Fibroblast of mammary gland (primary cell): ENCODE measurements around the gene ATP5F1E.
A peak's percentile ranks its signal among the peaks of the same experiment; 100 is the strongest.

Experiments
- DNase-seq: peaks from one replicate; pipeline ENCODE4 v3.0.0-alpha.2; 2010; ENCODE audit warnings: low read depth
- H3K4me3 ChIP-seq: 2 replicates; pipeline ENCODE4 v1.5.1; 2011; ENCODE audit warnings: low read depth, mild to moderate bottlenecking, low read length, moderate library complexity; ENCODE audit not compliant: control insufficient read depth
- TF ChIP-seq, protein P1 (sequence below): conservative IDR thresholded peaks from 2 replicates; pipeline ENCODE4 v1.5.1; 2011; ENCODE audit warnings: low read depth, low read length, inconsistent platforms; ENCODE audit not compliant: control insufficient read depth, insufficient read depth

The ATP5F1E gene

DNA sequence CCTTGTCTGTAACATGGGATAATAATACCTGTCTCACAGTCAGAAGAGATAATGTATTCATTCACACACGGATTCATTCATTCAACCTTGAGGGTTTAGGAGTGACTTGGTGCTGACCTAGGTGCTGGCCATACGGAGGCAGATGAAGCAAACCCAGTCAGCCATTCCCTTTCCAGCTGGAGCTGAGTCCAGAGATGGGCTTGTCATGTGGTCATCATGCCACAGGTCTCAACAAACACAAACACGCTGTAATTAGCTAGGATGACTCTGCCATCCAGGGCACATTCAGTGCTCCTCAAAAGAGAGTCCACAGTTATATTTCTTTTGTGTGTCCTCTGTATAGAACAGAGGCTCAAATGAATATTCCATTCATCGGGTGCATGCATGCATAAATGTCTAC is 29.9 kb upstream of the ATP5F1E start:
- no peak overlapping the region for H3K4me3 ChIP-seq
- TF ChIP-seq, protein P1, sequence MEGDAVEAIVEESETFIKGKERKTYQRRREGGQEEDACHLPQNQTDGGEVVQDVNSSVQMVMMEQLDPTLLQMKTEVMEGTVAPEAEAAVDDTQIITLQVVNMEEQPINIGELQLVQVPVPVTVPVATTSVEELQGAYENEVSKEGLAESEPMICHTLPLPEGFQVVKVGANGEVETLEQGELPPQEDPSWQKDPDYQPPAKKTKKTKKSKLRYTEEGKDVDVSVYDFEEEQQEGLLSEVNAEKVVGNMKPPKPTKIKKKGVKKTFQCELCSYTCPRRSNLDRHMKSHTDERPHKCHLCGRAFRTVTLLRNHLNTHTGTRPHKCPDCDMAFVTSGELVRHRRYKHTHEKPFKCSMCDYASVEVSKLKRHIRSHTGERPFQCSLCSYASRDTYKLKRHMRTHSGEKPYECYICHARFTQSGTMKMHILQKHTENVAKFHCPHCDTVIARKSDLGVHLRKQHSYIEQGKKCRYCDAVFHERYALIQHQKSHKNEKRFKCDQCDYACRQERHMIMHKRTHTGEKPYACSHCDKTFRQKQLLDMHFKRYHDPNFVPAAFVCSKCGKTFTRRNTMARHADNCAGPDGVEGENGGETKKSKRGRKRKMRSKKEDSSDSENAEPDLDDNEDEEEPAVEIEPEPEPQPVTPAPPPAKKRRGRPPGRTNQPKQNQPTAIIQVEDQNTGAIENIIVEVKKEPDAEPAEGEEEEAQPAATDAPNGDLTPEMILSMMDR: no peak
- DNase-seq: no peak

DNA sequence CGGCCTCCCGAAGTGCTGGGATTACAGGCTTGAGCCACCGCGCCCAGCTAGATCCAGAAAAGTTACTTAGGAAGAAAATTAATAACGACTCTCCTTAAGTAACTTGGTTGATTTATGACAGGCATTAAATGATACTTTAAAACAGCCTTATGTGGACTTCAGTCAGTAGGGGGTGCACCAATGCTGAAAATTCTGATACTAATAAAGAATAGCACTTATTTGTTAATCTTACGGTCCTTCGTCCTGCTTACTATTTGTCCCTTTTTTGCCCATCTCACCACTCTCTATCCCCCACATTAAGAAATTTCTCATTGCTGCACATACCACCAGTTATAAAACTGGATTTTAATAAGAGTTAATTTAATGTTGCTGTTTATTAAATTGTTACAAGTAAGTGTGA is 23.2 kb upstream of the ATP5F1E start:
- DNase-seq: peak; percentile 40
- TF ChIP-seq, protein P1: peak; percentile 43

DNA sequence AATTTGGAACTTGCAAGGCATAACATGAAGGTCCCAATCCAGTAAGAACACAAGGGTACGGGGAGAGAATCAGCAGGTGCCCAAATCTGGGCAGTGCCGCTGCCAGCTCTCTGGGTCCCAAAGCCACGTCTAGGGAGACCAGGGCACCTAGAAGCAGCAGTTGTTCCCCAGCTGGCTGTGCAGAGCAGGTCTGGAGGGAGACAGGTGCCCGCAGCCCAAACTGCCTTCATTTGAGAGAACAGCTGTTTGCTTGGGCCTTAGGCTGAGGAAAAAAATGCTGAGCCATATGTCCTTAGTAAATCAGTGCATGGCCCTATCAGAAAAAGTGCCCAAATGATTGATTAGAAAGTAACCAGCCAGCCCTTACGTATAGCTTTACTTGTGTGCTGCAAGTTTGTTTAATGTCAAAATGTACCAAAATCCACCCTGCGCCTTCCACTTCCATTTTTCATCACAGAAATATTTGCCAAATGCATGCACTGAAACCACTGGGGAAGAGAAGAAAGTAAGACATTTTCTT is 19.6 kb upstream of the ATP5F1E start:
- no peak for DNase-seq
- TF ChIP-seq, protein P1: no peak
- no peak overlapping the region for H3K4me3 ChIP-seq

More for the DNA sequence above, 23.2 kb upstream of the ATP5F1E start:
- H3K4me3 ChIP-seq: no peak overlapping the region

DNA sequence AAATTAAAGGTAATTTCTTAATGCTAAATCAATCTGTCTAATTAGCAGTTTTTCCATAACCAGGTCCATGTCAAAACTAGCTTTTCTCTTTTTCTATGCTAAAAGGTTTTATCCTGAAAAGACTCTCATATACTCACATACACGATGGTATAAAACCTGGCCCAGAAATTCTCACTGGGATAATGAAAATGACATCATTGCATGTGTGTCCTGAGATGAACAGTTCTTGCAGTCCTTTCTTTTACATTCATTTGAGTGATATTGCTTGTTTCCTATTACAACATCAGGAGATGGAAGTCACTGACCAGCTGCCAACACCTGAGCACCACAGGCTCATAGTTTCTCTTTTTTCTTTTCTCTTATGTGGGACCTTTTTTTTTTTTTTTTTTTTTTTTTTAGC is 18.3 kb upstream of the ATP5F1E start:
- DNase-seq: no peak
- no peak overlapping the region for H3K4me3 ChIP-seq
- TF ChIP-seq, protein P1: no peak

DNA sequence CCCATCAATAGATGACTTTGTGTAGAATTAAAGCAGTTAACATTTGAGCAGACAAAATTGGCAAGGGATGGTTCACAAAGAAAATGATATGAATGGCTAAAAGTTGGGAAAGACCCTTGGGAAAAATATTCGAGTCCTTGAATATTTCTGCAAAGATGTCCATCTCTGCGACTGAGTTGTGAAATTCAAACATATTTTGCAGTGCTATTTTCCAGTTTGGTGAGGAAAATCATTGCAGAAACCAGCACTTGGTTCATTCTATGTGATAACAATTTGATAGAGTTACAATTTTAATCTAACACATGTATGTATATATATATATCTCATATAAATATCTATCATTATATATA is 16.5 kb upstream of the ATP5F1E start:
- DNase-seq: no peak
- H3K4me3 ChIP-seq: no peak overlapping the region
- TF ChIP-seq, protein P1: no peak

DNA sequence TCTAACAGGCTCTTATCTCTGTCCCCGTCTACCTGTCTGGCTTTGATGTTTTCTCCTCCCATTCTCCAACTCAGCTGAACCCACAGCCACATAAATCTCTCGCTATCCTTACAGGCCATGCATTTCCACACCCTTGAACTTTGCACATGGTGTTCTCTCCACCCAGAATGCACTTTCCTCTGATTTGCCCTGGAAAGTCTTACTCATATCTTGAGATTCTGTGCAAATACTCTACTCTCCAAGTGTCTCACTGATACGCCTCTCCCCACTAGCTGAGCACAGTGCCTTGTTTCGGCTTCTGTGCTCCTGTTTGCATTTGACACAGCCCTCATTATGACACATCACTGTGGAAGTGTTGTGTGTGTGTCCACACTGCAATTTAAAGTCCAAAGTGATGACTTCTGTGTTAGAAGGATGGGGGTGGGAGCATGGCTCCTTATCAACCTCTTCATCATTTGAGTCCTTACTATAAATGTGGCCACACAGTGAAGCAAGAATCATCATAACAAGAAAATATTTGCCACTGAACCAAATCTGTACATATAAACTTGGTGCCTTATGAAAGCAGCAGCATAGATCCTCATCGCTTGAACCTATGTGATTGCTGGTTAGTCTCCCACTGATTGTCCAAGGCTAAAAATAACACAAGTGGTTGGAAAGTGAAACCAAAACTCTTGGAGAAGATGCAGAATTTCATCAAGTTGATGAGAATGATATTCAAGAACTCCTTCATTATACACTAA is 16.0 kb upstream of the ATP5F1E start:
- TF ChIP-seq, protein P1: no peak
- H3K4me3 ChIP-seq: no peak overlapping the region
- DNase-seq: peak; percentile 63
